Measurements from ENCODE around the gene DRG1.
"Not testable (repeated sequence)": the region's sequence is repeated elsewhere in the genome, so short reads cannot be mapped to it uniquely, and the experiment has no call there.

DRG1 gene, protein sequence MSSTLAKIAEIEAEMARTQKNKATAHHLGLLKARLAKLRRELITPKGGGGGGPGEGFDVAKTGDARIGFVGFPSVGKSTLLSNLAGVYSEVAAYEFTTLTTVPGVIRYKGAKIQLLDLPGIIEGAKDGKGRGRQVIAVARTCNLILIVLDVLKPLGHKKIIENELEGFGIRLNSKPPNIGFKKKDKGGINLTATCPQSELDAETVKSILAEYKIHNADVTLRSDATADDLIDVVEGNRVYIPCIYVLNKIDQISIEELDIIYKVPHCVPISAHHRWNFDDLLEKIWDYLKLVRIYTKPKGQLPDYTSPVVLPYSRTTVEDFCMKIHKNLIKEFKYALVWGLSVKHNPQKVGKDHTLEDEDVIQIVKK
- 16.1 to 48.2 (median 31.7) reads per million in 17 experiments for total RNA-seq

DNA sequence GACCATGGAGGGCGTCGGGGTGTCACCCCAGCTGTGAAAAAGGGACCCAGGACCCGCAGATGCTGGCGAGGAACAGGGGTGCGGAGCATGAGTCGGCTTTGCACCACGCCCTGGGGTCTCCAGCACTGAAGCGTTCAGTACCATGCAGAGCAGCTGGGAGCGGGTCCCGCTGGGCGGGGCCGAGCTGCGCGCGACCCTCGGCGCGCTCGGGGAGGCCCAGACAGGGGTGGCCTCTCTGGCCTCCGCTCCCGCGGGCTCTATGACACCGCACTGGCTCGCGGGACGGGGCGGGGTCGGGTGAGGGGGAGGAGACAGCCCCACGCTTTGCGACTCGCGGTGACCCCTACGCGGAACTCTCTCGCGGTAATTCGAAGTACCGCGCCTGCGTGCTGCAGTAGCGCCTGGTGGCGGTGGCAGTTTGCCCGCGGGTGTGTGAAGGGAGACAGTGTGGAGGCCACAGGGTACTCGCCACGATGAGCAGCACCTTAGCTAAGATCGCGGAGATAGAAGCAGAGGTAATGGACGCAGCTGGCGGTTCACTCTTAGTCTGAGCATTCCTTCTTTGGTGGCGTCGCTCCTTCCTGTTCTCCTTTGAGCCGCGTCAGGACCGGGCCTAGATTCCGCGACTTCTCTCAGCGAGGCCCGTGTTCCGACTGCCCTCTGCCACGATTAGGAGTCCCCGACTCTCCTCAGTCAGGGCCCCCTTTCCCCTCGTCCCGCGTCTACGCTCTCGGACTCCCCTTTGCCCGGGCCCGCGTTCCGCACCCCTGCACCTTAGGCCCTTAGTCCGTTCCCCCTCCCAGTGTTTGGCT lies at the start of gene DRG1:
Gene DRG1 (plus strand): TSS at position 394 of the 812 bp plus-strand sequence. CDS start 80 bp downstream, at position 474.
- DNase-seq = peak; percentile 97 to 98 (median 98)

DNA sequence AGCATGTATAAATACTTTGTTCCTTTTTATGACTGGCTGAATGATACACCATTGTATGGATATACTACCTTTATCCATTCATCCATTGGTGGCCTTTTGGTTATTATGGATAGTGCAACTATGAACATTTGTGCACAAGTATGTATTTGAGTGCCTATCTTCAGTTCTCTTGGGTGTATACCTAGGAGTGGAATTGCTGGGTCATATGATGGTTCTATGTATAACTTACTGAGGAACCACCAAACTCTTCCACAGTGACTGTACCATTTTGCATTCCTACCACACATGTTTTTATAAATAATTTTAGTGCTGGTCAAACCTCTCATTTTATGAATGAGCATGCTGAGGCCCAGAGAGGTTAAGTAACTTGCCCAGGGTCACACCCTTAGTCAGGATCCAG lies 49.4 kb upstream of the DRG1 start:
- no peak for DNase-seq

DNA sequence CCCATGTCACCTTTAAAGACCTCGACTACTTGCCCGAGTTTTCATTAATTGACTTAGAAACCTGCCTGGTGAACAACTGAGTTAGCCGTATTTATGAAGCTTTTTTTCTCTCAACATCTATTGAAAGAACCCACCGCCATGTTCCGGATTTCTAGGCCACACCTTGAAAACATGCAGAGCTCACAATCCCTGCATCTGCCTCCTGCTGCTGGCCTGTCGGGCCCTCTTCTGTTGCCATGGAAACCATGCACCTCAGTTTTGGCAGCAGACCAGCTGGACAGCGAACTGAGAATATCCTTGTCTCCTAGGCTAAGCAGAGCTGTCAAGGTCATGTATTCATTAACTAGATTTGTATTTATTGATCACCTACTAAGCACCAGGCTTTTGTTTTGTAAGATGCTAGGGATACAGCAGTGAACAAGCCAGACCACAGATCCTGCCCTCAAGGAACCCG lies 49.0 kb upstream of the DRG1 start:
- no peak for DNase-seq

DNA sequence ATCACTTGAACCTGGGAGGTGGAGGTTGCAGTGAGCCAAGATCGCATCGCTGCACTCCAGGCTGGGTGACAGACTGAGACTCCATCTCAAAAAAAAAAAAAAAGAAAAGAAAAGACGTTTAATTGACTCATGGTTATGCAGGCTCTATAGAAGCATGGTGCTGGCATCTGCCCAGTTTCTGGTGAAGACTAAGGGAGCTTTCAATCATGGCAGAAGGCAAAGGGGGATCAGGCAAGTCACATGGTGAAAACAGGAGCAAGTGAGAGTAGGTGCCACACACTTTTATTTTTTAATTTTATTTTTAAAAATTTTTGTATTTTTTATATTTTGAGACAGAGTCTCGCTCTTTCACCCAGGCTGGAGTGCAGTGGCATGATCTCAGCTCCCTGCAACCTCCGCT lies 44.9 kb upstream of the DRG1 start:
- no peak for DNase-seq

DNA sequence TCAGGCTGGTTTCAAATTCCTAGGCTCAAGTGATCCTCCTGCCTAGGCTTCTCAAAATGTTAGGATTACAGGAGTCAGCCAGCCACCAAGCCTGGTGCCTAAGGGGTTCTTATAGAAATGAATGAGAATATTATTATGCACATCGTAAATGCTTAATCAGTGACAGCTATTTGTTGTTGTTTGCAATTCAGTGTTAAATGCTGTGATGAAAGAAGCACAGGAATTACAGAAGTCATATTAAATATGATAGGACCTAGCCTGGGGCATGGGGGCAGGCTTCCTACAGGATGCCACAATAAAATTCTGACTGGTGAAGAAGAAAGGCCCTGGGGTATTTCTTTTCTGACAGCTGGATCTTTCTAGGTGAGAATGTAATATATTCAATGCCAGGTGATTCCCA lies 39.4 kb upstream of the DRG1 start:
- no peak for DNase-seq

DNA sequence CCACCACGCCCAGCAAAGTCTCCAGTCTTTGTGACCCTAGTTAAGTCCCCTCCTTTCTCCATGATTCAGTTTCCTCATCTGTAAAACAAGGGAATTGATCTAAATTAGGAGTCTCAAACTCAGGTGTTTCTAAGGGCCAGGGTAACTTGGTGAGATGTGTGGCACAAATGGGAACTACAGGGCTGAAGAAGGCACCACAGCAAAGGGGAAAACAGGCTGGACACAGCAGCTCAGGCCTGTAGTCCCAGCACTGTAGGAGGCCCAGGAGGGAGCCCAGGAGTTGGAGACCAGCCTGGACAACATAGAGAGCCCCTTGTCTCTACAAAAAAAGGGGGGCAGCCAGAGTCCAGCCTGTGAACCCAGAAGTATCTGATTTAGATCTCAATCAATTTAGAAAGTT lies 37.7 kb upstream of the DRG1 start:
- DNase-seq = no peak

DNA sequence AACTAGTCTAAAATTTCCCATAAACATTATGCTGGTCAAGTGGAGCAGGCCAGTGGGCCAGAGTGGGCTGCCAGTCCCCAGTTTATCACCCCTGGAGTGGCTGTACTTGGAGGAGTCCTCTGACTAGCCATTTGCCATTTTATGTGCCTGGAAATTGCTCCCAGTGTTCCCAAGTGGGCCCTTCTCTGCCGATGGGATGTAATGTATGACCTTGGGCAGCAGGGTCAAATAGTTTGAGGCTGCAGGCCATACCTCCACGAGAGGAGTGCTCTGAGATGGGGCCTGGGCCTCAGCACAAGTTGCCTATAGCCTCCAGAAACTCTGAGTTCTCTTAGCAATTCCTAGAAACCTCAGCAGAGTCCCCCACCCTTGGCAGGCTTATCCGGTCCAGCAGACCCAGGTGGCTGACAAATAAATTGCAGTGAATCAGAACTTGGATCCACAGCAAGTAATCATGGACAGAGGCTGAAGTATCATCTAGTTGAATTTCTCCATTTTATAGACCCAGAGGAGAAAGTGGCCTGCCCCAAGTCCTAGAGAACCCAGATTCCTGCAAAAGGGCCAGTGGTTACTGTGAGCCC lies 35.4 kb upstream of the DRG1 start:
- no peak for DNase-seq

DNA sequence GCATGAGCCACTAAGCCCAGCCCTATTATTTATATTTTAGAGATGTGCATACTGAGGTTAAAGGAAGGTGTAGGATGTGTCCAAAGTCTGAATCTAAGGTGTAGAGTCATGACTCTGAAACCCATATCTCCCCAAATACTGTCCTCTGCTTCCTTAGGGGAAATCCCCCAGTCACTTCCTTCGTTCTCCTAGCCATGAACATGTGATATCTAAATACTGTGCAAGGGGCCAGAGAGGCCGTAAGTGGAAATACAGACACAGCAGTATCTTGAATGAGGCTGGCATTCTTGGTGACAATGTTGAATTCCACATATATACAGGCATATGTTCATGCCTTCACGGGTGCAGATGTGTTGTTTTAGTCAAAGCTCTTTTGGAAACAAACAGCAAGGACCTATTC lies 32.0 kb upstream of the DRG1 start:
- peak; percentile 34 to 67 (median 58) for DNase-seq

DNA sequence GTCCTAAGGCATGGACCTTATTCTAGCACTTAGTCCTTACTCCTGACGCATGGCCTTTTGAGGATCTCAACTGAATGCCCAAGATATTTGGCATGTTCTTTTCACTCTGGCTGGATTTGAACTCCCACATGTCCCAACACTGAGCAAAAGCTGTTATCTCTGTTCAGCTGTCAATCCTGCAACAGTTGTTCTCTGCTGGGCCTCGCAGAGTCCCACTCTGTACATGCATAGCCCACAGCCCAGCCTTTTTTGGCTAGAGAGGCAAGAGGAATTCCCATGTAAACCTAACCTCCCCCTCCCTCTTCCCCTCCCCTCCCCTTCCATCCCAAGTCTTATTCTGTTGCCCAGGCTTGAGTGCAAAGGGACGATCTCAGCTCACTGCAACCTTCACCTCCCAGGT lies 21.8 kb upstream of the DRG1 start:
- DNase-seq = no peak

DNA sequence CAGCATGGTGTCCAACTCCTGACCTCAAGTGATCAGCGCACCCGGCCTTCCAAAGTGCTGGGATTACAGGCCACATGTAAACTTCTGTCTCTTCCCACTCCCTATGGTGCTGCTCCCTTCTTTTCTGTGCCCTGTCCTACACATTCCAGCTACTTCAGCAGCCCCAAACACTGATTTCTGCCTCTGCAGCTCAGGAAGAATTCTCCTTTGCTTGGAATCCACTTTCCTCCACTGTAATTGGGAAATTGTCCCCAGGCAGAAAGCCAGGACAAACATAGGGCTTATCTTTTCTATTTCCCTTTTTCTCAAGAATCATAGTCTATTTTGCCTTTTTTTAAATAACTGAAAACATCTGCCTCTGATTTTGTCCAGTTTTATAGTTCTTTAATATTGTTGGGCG lies 21.3 kb upstream of the DRG1 start:
- DNase-seq = peak in 1 of 4 experiments; percentile 6

DNA sequence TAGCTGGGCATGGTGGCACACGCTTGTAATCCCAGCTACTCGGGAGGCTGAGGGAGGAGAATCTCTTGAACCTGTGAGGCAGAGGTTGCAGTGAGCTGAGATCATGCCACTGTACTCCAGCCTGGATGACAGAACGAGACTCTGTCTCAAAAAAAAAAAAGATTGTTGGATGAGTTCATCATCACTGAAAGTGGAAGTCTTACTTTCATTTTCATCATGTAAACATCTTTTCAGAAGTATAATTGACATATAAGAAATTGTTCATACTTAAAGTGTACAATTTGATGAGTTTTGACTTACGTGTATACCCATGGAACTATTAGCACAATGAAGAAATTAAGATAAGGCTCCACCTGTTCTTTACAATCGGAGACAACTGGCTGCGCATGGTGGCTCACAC lies 20.8 kb upstream of the DRG1 start:
- peak in 1 of 4 experiments; percentile 5 for DNase-seq

DNA sequence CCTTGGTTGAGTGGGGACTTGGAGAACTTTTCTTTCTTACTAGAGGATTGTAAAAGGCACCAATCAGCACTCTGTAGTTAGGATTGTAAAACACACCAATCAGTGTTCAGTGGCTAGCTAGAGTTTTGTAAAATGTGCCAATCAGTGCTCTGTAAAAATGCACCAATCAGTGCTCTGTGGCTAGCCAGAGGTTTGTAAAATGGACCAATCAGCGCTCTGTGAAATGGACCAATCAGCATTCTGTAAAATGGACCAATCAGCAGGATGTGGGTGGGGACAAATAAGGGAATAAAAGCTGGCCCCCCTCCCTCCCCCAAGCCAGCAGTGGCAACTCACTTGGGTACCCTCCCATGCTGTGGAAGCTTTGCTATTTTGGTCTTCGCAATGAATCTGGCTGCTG lies 5.5 kb upstream of the DRG1 start:
- no peak for DNase-seq

DNA sequence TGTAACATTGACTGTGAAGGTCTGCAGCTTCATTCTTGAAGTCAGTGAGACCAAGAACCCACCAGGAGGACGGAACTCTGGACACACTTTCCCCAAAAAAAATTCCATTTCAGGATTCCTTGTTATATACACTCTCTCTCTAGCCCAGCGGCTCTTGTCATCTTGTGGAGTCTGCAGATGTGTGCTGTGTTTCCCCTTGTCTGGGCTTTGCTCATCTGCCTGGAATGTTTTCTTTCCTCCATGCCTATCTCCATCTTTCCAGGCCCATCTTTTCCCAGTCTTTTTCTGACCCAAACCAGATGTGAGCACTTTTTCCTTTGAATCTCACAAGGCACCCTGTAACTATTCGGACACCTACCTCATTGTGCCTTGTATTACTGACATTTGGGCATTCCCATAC lies 5.1 kb upstream of the DRG1 start:
- DNase-seq = no peak

DNA sequence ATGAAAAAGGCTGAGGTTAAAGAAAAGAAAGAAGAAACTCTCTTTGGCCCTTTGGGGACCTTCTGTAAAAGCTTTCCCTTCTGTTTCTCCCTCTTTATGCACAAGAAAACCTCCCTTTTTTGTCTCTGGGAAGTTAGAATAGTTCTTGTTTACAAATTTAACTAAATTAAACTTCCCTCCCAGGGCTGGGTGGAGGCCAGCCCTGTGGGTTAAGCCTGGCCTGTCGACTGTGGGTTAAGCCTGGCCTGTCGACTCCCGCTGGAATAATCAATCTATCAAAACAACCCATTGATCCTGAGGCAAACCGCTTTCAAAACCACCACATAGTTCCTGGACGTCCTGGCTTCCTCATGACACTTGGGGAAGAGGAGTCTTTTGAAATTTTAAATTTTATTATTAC lies 1.2 kb upstream of the DRG1 start:
- peak in 3 of 4 experiments; percentile 4 to 27 (median 6) for DNase-seq

DNA sequence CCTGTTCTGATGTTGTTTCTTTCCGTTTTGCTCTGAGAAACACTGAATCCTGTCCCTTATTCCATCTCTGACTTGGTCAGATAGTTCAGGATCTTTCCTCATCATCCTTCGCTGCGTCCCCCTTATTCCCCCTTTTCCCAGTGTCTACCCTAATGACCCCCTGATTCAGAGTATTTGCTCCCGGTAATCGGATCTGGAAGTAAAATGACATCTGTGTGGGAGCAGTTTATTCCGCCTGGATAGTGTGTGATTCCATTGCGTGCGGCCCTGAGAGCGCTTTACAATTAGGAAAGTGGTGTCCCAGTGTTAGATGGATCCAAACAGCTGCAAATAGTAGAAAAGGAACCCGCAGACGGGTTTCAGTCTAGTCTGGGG lies 606 bp downstream of the DRG1 start:
- DNase-seq = peak in 2 of 4 experiments; percentile 10 to 14

DNA sequence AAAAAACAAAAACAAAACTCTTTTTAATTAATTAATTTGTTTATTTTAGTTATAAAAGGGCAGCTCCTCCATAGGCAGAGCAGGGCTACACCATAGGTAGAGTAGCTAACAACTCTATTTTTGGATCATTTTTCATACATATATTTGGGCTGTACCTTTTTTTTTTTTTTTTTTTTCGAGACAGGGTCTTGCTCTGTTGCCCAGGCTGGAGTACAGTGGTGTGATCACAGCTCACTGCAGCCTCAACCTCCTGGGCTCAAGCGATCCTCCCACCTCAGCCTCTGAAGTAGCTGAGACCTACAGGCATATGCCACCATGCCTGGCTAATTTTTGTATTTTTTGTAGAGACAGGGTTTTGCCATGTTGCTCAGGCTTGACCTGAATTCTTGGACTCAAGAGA lies 2.9 kb downstream of the DRG1 start:
- not testable (repeated sequence) for DNase-seq

DNA sequence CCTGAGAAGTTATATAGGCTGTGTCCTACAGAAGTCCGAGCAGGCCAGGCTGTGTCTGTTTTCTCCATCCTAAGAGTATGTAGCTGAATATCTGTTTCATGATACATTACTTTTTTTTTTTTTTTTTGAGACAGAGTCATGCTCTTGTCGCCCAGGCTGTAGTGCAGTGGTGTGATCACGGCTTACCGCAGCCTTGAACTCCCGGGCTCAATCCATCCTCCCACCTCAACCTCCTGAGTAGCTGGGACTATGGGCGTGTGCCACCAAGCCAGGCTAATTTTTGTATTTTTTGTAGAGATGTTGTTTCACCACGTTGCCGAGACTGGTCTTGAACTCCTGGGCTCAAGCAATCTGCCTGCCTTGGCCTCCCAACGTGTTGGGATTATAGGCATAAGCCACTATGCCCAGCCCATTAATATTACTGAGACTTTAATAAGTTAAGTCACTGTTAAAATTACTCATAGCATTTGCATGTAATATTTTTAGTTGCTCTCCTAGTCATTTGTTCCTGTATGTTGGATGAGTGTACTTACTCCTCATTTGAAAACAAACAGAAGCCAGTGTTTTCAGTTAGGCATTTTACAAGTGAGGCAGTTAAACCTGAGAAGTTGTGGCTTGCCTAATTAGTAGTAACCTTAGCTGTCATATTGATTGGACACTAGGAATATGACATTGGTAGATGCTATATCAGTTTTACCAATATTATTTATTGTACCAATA lies 26.1 kb downstream of the DRG1 start:
- DNase-seq = no peak

DNA sequence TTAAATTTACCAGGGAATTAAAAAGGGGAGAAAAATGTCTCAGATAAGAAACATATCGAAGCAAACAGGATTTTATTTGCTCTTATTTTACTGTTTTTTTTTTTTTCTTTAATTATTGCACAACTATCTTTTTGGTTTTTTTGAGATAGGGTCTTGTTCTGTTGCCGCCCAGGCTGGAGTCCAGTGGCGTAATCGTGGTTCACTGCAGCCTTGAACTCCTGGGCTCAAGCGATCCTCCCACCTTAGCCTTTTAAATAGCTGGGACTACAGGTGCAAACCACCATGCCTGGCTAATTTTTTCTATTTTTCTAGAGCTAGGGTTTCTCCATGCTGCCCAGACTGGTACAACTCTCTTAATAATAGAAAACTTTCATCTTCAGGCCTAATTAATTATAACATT lies 32.5 kb downstream of the DRG1 start:
- no peak for DNase-seq

DNA sequence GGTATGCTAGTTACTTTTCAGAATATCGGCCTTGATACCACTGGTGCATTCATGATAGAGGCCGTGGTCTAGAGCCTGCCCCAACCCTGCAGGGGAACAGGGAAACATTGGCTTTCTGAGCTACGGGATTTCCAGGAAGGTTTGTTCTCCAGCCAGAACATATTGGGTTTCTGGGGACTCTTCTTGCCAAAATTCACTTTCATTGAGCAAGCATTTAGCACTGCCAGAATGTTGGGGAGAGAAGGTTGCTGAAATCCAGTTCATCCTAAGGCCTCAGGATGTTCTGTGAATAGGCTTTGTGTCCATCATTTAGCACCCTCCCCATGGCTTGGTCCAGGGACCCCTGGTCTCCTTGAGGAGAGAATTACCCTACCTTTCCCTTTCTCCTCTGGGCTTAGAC lies 36.7 kb downstream of the DRG1 start:
- DNase-seq = no peak

DNA sequence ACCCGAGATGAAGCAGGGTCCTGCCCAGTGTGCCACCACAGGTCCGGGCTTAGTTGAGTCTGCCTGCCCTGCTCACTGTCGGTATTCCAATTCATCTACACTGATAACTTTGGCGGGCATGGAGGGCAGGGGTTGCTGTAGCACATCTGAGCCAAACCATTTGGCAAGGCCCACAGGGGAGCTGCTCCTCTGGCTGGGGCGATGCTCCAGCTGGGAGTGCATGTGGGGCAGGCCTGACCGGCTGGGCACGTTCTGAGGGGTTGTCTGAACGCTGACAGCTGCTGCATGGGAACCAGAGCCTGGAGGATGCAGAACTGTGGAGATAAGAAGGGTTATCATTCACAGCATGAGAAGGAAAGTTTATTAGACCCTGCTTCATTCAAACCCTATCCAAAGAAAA lies 40.4 kb downstream of the DRG1 start:
- no peak for DNase-seq

DNA sequence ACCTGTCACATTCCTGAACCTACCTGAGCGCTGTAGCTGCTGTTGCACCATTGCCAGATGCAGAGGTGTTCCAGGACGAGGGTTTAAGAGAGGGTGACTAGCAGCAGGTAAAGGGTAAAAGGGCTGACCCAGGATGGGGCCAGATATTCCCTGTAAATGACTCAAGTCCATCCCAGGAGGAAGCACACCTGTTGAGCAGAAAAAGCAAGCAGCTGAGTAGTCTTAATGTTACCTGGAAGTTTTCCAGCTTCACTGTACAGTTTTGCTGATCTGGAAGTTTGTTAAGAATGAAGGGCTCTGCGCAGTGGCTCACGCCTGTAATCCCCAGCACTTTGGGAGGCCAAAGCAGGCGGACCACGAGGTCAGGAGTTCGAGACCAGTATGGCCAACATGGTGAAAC lies 41.3 kb downstream of the DRG1 start:
- DNase-seq = no peak

DNA sequence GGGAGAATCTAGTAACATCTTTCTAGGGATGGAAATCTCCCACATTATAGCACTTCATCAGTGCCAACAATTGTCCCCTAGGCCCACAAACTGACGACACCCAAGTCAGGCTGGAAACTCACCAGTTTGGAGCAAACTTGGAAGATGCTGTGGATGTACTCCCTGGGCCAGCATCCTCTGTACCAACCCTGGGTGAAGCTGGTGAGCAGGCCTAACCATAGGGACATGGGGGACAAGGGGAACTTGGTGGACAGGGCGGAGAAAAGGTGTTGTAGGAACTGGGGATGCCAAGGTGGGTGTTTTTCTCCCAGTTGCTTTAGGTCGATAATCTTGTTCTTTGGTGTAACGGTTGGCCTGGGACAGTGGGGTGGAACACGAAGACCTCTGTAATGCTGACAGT lies 42.2 kb downstream of the DRG1 start:
- DNase-seq = no peak
